Natural killer cell treated with Interleukin-12 subunit alpha and Interleukin-12 subunit beta and Interleukin-15 and Interleukin-18, amount 100 ng/mL, for 72 hours (primary cell): Measurements from ENCODE around the gene C11orf68. TPM values are rescaled to one million over a fixed set of nuclear protein-coding genes. Genes with fewer than 3 reads are reported as not detected.
"Not testable (repeated sequence)": the region's sequence is repeated elsewhere in the genome, so short reads cannot be mapped to it uniquely, and the experiment has no call there.

Experiments used
- ATAC-seq, 2 donors: fragments of 150-1000 bp; cut with Tn5 transposase in 1 of 2; sonication (Bioruptor Pico), chemical (Tn5 transposase) in 1 of 2; 2 replicates each; pipeline ENCODE4 v1.10.0; 2021
- DNase-seq: peaks from one replicate; pipeline ENCODE4 v3.0.0; 2022; ENCODE audit warnings: low spot score
- H3K27ac Mint-ChIP-seq, 2 donors: 1 replicate in 1 of 2; 2 replicates in 1 of 2; pipeline ENCODE4 v1.8.0; 2022; ENCODE audit warnings: mixed read lengths in 2 of 2, mild to moderate bottlenecking in 1 of 2, moderate library complexity in 1 of 2
- H3K27me3 Mint-ChIP-seq, 2 donors: 1 replicate in 1 of 2; 2 replicates in 1 of 2; pipeline ENCODE4 v1.8.0; 2022; ENCODE audit warnings: mixed read lengths in 2 of 2
- H3K36me3 Mint-ChIP-seq: one replicate; pipeline ENCODE4 v1.8.0; 2022; ENCODE audit warnings: mixed read lengths
- H3K4me1 Mint-ChIP-seq, 2 donors: 1 replicate in 1 of 2; 2 replicates in 1 of 2; pipeline ENCODE4 v1.8.0; 2022; ENCODE audit warnings: low read depth in 2 of 2, mixed read lengths in 2 of 2, mild to moderate bottlenecking in 1 of 2
- H3K4me3 Mint-ChIP-seq: one replicate; pipeline ENCODE4 v1.8.0; 2022; ENCODE audit warnings: mixed read lengths
- H3K9me3 Mint-ChIP-seq: 2 replicates; pipeline ENCODE4 v1.8.0; 2022; ENCODE audit warnings: mixed read lengths
- total RNA-seq, 2 donors: library from RNA; stranded (reverse); gene quantifications; one replicate each; pipeline ENCODE4 v1.2.3, GENCODE V29; 2022

Gene C11orf68
- total RNA-seq, 2 donors from 2014 or later = 15.4 to 24.7 TPM

DNA sequence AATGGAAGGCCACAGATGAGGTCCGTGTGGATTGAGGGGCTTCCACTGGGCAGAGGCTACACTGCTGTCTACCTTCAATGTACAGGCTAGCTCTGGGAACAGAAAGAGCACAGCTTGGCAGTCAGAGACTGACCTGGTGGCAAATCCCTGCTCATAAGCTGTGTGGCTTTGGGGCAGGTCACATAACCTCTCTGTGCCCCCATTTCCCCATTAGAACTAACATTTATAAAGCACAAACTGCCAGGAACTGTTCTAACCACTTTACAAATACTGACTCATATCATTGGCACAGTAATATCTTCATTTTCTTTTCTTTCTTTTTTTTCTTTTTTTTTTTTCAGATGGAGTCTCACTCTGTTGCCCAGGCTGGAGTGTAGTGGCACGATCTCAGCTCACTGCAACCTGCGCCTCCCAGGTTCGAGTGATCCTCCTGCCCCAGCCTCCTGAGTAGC is 21.8 kb downstream of the C11orf68 start:
- peak overlapping the region; percentile 67 to 81 for H3K27ac Mint-ChIP-seq
- peaks cover 6% of the 10 kb centered on the region for H3K36me3 Mint-ChIP-seq
- ATAC-seq = no peak
- H3K9me3 Mint-ChIP-seq = no peaks in the 10 kb centered on the region
- H3K4me1 Mint-ChIP-seq = peaks cover 48 to 53% of the 10 kb centered on the region in 2 donors
- no peak overlapping the region for H3K4me3 Mint-ChIP-seq
- DNase-seq = no peak
- H3K27me3 Mint-ChIP-seq = no peaks in the 10 kb centered on the region

- Mint-ChIP-seq H3K4me1 (peaks cover 42 to 46% of the 10 kb centered on the region in 2 donors), H3K27ac (peak overlapping the region; percentile 67 to 81), H3K9me3 (no peaks in the 10 kb centered on the region), H3K4me3 (peak overlapping the region; percentile 32), H3K27me3 (no peaks in the 10 kb centered on the region), H3K36me3 (peaks cover 7% of the 10 kb centered on the region)
- no peak for DNase-seq
- ATAC-seq = no peak
These were observed 22.5 kb downstream of the C11orf68 start for GRCh38 chr11:65896034-65896999.

- Mint-ChIP-seq H3K27me3 (no peaks in the 10 kb centered on the region), H3K4me3 (peak overlapping the region; percentile 32), H3K36me3 (peaks cover 7% of the 10 kb centered on the region), H3K9me3 (no peaks in the 10 kb centered on the region), H3K27ac (peak overlapping the region; percentile 67 to 81), H3K4me1 (peaks cover 39% of the 10 kb centered on the region in 2 donors)
- ATAC-seq (no peak), DNase-seq (no peak)
These were observed 23.3 kb downstream of the C11orf68 start for GRCh38 chr11:65895482-65895981.

- Mint-ChIP-seq H3K27ac (peak overlapping the region; percentile 90 to 93), H3K36me3 (peaks cover 7% of the 10 kb centered on the region), H3K9me3 (no peaks in the 10 kb centered on the region), H3K4me3 (peak overlapping the region; percentile 97), H3K27me3 (no peaks in the 10 kb centered on the region), H3K4me1 (peaks cover 51 to 52% of the 10 kb centered on the region in 2 donors)
- ATAC-seq = no peak
- no peak for DNase-seq
These were observed 24.7 kb downstream of the C11orf68 start for GRCh38 chr11:65894034-65894591.

GRCh38 chr11:65892661-65893317 is 26.1 kb downstream of the C11orf68 start:
- Mint-ChIP-seq H3K9me3 (no peaks in the 10 kb centered on the region), H3K4me1 (peaks cover 57 to 58% of the 10 kb centered on the region in 2 donors), H3K4me3 (peak overlapping the region; percentile 97), H3K27ac (peak overlapping the region; percentile 90 to 93), H3K27me3 (no peaks in the 10 kb centered on the region), H3K36me3 (peaks cover 7% of the 10 kb centered on the region)
- DNase-seq (no peak), ATAC-seq (no peak)

- ATAC-seq, DNase-seq, H3K36me3 Mint-ChIP-seq, H3K27me3 Mint-ChIP-seq, H3K9me3 Mint-ChIP-seq: not testable (repeated sequence)
- Mint-ChIP-seq H3K4me1 (peaks cover 56 to 64% of the 10 kb centered on the region in 2 donors), H3K27ac (peak overlapping the region; percentile 90 to 93), H3K4me3 (peak overlapping the region; percentile 97)
These were observed 26.7 kb downstream of the C11orf68 start for GRCh38 chr11:65892137-65892540.

DNA sequence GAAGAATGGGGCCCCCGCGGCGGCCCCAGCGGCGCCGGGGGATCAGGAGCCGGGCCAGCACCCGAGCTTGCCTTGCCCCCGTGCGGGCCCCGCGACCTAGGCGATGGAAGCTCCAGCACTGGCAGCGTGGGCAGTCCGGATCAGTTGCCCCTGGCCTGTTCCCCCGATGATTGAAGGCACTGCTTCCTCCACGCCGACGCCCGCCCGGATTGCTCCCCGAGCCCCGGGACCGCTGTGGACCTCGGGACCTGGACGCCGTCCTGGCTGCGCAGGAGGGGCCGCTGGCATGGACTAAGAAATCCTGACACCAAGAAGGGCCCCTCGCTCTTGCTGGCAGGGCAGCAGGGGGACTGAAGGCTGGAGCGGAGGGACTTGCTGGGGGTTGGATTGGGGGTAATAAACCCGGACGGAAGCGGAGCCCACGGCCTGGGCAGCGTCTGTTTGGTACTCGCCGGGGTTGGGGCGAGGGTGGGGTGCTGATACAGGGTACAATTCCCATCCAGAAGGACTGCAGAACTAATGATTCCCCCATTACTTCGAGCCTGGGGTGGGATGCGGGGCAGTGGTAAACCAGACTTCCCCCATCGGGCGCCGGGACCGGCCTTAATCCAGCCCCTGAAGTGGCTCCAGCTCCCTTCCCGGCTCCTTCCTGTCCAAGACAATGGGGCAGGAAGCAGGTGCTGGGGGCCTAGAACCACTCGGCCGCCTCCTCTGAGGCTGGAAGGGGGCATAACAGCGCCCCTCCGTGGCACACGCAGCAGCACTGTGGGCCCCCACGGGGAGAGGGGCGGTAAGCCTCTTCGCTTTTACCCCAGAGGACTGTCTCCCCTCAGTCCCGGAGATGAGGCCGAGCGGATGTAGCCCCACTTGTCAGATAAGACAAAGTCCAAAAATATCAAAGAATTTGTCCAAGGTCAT is 27.4 kb downstream of the C11orf68 start:
- Mint-ChIP-seq H3K27ac (peak overlapping the region; percentile 90 to 93), H3K4me3 (peak overlapping the region; percentile 97), H3K36me3 (peaks cover 11% of the 10 kb centered on the region), H3K27me3 (no peaks in the 10 kb centered on the region), H3K9me3 (no peaks in the 10 kb centered on the region), H3K4me1 (peaks cover 60 to 67% of the 10 kb centered on the region in 2 donors)
- DNase-seq (no peak), ATAC-seq (no peak)

DNA sequence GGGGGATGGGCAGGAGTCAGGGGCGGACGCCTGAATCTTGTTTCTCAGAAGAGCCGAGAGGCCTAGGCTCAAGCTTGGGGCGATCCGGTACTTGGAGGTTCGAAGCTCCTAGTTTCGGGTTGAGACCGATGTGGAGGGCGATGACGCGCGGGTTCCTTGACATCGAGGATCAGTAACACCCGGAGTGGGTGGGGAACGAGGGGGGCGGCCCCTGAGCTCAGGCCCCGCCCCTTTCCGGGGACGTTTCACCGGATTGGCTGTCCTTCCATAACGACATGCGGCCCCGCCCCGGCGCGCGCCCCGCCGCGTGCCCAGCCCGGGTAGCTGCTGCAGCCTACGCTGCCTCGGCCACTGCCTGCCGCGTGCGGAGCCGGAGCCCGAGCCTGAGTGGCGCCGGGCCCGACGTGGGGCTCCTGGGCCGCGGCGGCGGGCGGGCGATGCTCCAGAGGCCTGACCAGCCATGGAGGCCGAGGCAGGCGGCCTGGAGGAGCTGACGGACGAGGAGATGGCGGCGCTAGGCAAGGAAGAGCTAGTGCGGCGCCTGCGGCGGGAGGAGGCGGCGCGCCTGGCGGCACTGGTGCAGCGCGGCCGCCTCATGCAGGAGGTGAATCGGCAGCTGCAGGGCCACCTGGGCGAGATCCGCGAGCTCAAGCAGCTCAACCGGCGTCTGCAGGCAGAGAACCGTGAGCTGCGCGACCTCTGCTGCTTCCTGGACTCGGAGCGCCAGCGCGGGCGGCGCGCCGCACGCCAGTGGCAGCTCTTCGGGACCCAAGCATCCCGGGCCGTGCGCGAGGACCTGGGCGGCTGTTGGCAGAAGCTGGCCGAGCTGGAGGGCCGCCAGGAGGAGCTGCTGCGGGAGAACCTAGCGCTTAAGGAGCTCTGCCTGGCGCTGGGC is 28.3 kb downstream of the C11orf68 start, which contains the start of gene CCDC85B:
Gene CCDC85B (plus strand): TSS at position 350 of the 895 bp plus-strand sequence. CDS start 111 bp downstream, at position 461.
- H3K4me3 Mint-ChIP-seq = peak within 1 kb of the TSS; percentile 97
- DNase-seq = peak; percentile 100
- peaks cover 14% of the 10 kb centered on the region for H3K36me3 Mint-ChIP-seq
- peaks cover 54 to 61% of the 10 kb centered on the region in 2 donors for H3K4me1 Mint-ChIP-seq
- no peaks in the 10 kb centered on the region for H3K9me3 Mint-ChIP-seq
- no peaks in the 10 kb centered on the region for H3K27me3 Mint-ChIP-seq
- peak within 1 kb of the TSS; percentile 95 to 98 for H3K27ac Mint-ChIP-seq
- peak; percentile 84 to 89 for ATAC-seq

DNA sequence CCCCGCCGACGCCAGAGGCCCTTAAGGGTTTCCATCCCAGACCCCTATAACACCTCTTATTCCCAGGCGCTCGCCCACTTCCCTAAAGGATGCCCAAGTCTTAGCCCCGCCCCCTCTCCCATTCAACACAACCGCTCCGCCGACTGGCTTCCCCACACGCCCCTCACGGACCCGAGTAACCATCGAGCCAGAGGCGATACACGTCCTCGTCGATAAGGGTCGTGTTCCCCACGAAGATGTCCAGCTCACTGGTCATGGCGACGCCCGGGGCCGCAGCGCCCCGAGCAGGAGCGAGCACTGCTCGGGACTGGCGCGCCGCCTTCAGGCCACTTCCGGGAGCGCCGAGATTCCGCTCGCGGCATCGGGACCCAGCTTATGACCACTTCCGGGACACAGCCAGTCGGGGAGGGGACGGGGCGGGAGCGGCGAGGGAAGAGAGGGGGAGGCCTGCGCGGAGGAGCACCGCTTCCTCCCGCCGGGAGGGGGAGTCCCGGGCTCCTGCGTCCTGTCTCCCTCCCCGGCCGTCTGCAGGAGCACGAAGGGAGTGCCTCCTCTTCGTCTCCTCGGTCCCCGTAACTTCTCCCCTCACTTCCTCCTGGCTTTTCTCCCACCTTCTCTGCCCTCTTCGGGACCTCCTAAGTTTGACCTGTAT is 30.6 kb downstream of the C11orf68 start, which contains the start of gene FIBP:
Gene FIBP (minus strand): TSS at position 309 of the 652 bp plus-strand sequence. CDS start 53 bp downstream, at position 256.
- ATAC-seq (peak; percentile 82 to 86), DNase-seq (peak; percentile 95)
- H3K27ac Mint-ChIP-seq = peak within 1 kb of the TSS; percentile 95 to 98
- H3K4me1 Mint-ChIP-seq = peaks cover 58 to 65% of the 10 kb centered on the region in 2 donors
- no peaks in the 10 kb centered on the region for H3K27me3 Mint-ChIP-seq
- no peaks in the 10 kb centered on the region for H3K9me3 Mint-ChIP-seq
- peak within 1 kb of the TSS; percentile 97 for H3K4me3 Mint-ChIP-seq
- H3K36me3 Mint-ChIP-seq = peaks cover 14% of the 10 kb centered on the region

- no peaks in the 10 kb centered on the region for H3K27me3 Mint-ChIP-seq
- no peak for ATAC-seq
- no peak for DNase-seq
- peaks cover 14% of the 10 kb centered on the region for H3K36me3 Mint-ChIP-seq
- peaks cover 57 to 61% of the 10 kb centered on the region in 2 donors for H3K4me1 Mint-ChIP-seq
- no peaks in the 10 kb centered on the region for H3K9me3 Mint-ChIP-seq
- peak overlapping the region; percentile 97 for H3K4me3 Mint-ChIP-seq
- peak overlapping the region; percentile 95 to 98 for H3K27ac Mint-ChIP-seq
These were observed 31.1 kb downstream of the C11orf68 start for GRCh38 chr11:65887723-65888162.
